GM12875 (cell line): Measurements from ENCODE around the gene GRIN3B.

Source experiments
- H3K4me3 ChIP-seq: one replicate; pipeline ENCODE4 v1.5.1; 2011; ENCODE audit warnings: low read depth, low read length, control low read depth
- CTCF ChIP-seq: IDR thresholded peaks from 2 replicates; pipeline ENCODE4 v1.5.1; 2011; ENCODE audit warnings: low read depth, mild to moderate bottlenecking, control low read depth, inconsistent platforms, low read length, moderate library complexity, borderline replicate concordance; ENCODE audit not compliant: insufficient read depth

GRIN3B gene

GRCh38 chr19:1049800-1050199 lies 49.6 kb downstream of the GRIN3B start:
- H3K4me3 ChIP-seq: no peak overlapping the region
- no peak for TF ChIP-seq CTCF

GRCh38 chr19:1050989-1051788 lies 51.0 kb downstream of the GRIN3B start:
- no peak for TF ChIP-seq CTCF
- H3K4me3 ChIP-seq: no peak overlapping the region

- H3K4me3 ChIP-seq: no peak overlapping the region
- TF ChIP-seq CTCF: no peak
These were observed 51.6 kb downstream of the GRIN3B start for GRCh38 chr19:1051791-1052190.

GRCh38 chr19:1052349-1052975 lies 52.2 kb downstream of the GRIN3B start:
- TF ChIP-seq CTCF: no peak
- no peak overlapping the region for H3K4me3 ChIP-seq

GRCh38 chr19:1053176-1054101 lies 53.2 kb downstream of the GRIN3B start:
- no peak overlapping the region for H3K4me3 ChIP-seq
- no peak for TF ChIP-seq CTCF

GRCh38 chr19:1054102-1055027 lies 54.1 kb downstream of the GRIN3B start:
- no peak for TF ChIP-seq CTCF
- no peak overlapping the region for H3K4me3 ChIP-seq
